GDM1 (cell line): ENCODE results near the gene RUSF1.
"Not testable (repeated sequence)": the region's sequence is repeated elsewhere in the genome, so short reads cannot be mapped to it uniquely, and the experiment has no call there.

Source experiments
- DNase-seq: peaks from one replicate; lab custom pipeline; 2025; lab: John Stamatoyannopoulos, UW

Gene RUSF1

GRCh38 chr16:31452631-31453106 is 55.5 kb downstream of the RUSF1 start:
- DNase-seq = no peak

- no peak for DNase-seq
Measured at GRCh38 chr16:31451681-31452351, 56.4 kb downstream of the RUSF1 start.

GRCh38 chr16:31451201-31451600 is 57.0 kb downstream of the RUSF1 start:
- DNase-seq = no peak

GRCh38 chr16:31445931-31446330 is 62.3 kb downstream of the RUSF1 start:
- not testable (repeated sequence) for DNase-seq

GRCh38 chr16:31441956-31442355 is 66.2 kb downstream of the RUSF1 start:
- DNase-seq = no peak

GRCh38 chr16:31440516-31441184 is 67.5 kb downstream of the RUSF1 start:
- DNase-seq = no peak

- no peak for DNase-seq
Measured at GRCh38 chr16:31439519-31439918, 68.7 kb downstream of the RUSF1 start.
